HG03196 (cell line): Measurements from ENCODE around the gene NSFL1C.
"Not testable (repeated sequence)": the region's sequence is repeated elsewhere in the genome, so short reads cannot be mapped to it uniquely, and the experiment has no call there.

Experiments used
- ATAC-seq: cut with Tn5 transposase; IDR thresholded peaks from one replicate; pipeline ENCODE4 v1.9.1; 2021; ENCODE audit not compliant: unreplicated experiment

The NSFL1C gene

DNA sequence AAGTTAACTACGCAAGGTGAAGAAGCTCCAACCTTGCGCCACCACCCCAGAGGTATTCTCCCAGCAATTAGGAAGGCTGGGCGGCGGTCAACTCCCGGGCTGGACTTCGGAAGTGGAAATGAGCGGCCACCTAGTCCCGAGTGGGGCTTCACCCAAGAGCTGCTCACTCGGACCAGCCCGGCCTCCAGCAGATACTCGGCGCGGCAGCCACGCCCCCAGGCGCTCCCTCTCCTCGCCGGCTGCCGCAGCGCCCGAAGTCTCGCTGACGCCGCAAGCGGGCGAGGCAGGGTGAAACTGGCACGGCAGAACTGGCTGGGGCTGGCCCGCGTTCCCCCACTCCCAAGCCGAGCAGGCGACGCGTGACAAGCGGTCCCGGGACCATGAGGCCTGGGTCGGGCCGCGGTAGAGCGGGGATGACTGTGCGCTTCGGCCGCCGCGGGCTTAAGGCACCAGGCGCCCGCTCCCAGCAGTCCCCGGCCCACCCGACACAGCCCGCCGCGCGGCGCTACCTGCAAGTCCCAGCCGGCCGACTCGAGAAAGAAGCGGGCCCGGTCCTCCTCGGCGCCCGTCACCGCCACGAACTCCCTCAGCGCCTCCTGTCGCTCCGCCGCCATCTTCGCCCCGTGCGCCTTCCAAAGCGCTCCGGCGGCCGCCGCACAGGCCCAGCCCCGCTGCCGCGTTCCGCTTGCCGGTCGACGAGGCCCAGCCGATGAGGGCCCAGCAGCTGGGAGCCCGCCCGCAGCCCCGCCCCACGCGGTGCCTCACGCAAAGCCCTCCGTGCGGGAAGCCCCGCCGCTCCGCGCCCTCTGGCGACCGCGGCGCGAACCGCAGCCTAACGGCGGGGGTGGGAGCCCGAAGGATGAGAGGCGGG is at the start of gene NSFL1C:
Gene NSFL1C, minus strand, starts transcription at position 639 of the 871 bp plus-strand sequence. Its CDS starts 25 bp downstream, at position 614.
- peak; percentile 79 for ATAC-seq

DNA sequence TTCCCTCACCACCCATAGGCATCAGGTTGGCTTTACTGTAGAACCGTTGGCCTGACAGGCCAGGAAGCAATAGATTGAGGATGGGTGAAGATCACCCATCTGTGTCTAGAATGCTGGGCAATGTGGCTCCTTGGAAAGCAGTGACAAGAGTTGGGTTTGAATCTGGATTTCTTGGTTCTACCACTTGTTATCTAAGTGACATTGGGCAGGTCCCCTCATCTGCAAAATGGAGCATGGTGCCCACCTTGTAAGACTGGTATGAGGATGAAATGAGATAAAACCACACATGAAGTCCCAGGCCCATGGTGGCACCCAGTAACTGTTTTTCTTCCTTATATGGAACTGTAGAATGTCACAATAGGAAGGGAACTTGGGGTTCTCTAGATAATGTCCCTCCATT is 47.2 kb upstream of the NSFL1C start:
- ATAC-seq, result no peak

DNA sequence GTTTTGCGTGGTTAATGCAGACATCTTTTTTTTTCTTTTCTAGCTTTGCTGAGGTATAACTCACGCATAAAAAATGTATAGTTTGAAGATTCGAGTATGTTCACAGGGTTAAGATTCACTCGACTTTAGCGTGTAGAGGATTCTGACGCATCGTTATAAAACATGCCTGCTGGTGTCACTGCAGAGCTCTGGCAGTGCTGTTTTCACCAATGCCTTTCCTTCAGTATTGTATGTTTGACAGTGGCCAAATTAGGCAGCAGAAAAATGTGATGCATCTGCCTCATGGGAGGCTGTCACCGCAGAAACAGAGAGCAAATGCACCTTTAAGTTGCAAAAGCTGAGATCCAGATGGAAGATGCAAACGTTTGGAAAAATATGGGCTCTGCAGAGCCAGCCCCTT is 42.6 kb upstream of the NSFL1C start:
- ATAC-seq, result no peak

DNA sequence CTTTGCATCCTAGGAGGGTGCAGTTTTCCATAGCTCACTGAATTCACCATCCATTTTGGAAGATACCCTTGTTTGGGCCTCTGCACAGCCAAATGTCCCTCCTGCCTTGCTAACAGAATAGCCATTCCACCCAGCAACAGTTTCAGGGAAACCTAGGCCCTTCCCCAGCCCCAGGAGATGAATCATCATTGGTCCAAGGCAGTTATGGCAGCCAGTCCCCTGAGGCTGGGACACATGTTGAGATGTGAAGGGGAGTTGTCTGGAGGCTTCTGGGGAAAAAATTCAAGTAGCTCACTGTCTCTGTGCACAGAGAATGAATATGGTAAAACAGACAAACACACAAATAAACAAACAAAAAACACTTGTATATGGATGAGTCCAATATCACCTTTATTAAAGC is 41.9 kb upstream of the NSFL1C start:
- no peak for ATAC-seq

DNA sequence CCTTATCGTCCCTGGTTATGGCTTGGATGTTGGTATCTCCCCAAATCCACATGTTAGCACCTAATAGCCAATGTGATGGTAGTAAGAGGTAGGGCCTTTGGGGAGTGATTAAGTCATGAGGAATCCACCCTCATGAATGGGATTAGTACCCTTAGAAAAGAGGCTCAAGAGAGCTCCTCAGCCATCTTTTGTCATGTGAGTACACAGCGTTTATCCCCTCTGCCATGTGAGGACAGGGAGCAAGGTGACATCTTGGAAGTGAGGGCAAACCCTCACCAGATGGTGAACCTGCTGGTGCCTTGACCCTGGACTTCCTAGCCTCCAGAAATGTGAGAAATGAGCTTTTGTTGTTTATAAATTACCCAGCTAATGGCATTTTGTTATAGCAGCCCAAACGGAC is 40.6 kb upstream of the NSFL1C start:
- ATAC-seq, result no peak

DNA sequence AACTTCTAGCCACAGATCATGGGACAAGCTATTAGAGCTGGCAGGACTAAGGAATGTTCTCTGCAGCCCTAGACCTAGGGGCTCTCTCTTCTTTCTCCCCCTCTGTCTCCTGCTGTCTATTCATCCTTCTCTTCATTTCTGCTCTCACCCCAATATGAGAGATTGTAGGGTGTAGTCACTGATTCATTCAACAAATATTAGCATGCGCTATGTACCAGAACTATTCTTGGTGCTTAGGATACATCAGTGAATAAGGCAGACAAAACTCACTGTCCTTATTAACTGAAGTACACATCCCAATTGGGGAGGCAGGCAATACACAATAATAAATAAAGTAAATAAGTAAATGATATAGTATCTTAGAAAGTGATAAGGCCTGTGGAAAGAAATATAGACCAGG is 39.2 kb upstream of the NSFL1C start:
- no peak for ATAC-seq

DNA sequence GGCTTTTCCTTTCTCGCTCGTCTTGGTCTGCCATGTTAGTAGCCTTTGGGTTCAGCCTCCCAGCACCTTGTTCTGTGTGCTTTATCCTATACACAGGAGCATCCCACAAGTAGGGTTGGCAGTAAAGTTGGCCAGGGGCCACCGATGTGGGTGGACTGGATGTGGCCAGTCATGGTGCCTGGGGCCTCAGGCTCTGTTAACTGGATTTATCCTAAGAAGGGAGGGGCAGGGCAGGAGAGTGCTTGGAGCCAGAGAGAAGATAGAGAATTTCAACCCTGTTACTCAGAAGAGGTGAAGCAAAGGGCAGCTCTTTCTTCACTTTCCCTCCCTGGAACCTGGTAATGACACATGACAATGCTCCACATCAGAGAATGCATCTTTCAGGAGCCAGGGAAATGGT is 38.7 kb upstream of the NSFL1C start:
- no peak for ATAC-seq

DNA sequence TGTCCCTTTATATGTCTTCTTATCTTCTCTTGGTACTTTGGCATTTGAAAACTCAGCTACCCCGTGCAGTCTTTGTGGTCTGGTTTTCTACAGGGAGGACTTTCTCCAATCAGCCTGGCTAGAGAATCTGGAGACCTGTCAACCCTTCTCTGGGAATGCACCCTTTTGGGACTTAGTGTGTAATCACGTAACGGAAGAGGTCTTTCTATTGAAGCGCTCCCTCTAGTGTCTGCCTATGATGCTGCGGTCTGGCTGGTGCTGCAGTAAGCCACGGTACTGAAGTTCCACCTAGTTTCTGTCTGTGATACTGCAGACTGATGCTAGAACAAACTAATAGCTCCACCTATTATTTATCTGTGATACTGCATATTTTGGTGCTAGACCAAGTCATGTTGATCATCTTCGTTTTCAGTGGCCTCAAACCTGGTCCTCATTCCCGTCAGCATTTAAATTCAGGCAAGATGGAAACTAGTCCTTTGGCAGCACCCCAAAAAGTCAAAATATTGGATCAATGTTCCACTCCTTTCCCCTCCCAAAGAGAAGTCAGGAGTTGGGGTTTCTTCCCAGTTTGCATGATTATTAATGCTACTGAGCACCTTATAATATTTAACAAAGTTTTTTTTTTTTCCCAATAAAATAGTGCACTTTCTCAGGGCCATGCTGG is 37.0 kb upstream of the NSFL1C start:
- ATAC-seq, result peak; percentile 91

DNA sequence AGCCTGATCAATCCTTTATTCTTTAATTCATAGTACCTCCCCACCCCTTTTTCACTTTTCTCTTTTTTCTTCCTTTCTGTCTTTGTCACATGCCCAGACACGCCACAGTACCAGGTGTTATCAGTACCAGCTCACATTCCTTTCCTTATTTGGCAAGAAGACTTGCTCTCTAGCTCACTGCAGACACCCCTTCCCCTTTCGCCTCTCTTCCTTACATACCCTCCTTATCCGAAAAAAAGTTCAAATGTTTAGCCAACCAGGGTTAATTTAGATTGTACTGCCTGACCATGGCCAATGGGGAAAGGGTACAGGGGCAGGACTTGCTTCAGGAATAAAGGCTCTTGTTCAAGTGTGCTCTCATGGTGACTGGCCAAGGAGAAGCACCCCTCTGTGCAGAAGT is 33.8 kb upstream of the NSFL1C start:
- no peak for ATAC-seq

DNA sequence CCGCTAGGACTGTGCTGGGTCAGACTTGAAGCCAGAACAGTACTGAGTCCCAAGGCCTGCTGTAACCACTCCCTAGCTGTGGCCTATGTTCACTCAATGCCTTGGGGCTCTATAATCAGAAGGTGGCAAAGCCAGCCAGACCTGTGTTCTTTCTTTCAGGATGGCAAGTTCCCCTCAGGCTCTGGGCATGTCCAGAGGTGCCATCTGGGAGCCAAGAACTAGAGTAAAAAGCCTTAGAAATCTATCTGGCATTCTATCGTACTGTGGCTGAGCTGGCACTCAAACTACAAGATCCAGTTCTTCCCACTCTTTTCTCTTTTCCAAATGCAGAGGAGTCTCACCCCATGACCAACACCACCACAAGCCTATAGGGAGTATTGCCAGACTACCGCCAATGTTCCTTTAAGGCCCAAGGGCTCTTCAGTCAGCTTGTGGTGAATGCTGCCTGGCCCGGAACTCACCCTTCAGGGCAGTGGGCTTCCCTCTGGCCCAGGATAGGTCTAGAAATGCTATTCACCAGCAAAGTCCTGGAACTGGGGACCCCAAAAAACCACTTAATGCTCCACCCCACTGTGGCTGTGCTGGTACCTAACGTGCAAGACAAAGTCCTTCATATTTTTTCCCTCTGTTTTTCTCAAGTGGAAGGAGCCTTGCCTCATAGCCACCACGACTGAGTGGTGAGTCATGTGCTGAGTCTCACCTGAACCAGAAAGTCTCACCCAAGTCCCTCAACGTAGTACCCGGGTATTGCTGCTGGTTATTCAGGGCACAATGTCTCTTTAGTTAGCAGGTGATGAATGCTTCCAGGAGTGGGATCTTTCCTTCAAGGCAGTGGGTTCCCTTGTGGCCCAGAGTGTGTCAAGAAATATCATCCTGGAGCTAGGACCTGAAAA is 33.1 kb upstream of the NSFL1C start:
- ATAC-seq, result no peak

DNA sequence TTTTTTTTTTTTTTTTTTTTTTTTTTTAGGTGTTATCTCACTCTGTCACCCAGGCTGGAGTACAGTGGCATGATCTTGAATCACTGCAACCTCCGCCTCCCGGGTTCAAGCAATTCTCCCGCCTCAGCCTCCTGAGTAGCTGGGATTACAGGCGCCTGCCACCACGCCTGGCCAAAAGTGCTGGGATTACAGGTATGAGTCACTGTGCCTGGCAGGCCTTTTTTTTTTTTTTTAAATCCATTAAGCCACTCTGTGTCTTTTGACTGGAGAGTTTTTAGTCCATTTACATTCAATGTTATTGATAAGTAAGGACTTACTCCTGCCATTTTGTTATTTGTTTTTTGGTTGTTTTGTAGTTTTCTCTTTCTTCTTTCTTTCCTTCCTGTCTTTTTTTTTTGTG is 30.7 kb upstream of the NSFL1C start:
- not testable (repeated sequence) for ATAC-seq

DNA sequence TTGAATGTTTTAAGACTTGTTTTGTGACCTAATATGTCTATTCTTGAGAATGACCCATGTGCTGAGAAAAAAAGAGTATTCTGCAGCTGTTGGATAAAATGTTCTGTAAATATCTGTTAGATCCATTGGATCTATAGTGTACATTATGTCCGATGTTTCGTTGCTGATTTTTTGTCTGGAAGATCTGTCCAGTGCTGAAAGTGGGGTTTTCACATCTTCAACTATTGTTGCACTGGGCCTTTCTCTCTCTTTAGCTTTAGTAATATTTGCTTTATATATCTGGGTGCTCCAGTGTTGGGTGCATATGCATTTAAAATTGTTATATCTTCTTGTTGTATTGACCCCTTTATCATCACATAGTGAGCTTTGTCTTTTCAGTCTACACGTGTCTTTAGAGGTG is 30.3 kb upstream of the NSFL1C start:
- no peak for ATAC-seq

DNA sequence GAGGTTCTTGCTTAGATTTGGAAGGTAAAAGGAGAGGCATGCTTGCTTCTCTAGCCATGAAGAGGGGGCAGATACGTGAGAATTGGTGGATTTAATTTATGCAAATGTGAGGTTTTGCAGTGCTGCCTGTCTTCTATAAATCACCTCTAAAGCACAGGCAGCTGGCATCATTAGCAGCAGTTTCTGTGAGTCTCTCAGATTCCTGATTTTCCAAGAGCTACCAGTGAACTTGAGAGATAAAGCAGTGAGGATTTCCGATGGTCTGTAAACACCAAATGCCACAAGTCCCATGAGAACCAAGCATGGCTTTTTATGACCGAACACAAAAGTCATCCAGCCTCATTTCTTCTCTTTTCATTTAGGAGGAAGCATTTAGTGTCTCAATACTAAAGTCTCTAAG is 27.8 kb upstream of the NSFL1C start:
- ATAC-seq, result no peak

DNA sequence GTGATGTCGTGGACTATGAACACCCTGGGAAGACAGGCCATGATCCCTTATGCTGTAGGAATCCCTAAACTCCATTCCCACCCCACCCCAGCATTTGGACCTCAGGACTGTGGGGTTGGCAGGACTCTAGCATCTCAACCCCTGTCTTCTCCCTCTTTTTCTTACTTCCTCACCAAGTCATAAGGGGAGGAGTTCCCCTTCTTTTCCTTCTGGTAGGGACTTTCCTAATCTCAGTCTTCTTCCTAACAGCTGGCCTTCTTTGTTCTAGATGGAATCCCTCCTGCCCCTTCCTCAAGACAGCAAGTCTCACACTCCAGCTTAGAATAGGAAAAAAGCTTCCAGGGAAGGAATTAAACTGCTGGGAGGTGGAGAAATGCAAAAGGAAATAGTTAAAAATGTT is 26.9 kb upstream of the NSFL1C start:
- no peak for ATAC-seq

DNA sequence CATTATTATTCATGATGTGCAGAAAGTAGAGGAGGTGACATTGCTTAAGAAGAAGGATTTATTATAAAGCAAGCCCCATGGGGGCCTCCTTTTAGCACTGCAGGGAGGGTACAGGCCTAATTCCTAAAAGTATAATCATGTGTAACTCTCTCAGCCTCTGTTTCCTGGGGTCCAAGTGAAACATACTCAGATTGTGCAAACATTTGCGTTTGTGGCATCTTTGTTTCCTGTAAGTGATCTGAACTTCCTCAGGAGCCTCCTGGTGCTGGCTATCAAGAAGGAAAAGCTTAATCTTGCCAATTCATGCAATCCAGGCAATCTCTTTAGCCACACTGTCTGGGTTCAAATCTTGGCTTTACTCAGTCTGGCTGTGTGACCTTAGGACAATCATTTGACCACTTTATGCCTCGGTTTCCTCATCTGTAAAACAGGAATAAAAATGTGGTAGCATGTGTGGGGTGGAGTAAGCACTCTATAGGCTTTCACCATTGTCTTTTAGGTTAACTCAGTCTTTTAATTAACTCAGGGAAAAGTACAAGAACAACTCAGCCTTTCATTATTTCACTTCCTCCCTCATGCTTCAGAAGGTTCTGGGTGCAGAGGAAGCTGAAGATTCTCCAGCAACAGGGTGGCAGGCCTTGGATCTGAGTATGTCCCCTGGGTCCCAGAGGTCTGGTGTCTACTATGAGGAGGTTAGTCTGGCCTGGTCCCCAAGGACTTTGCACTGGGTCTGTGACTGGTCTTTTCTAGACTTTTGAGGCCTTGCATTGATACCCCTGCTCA is 25.4 kb upstream of the NSFL1C start:
- no peak for ATAC-seq

DNA sequence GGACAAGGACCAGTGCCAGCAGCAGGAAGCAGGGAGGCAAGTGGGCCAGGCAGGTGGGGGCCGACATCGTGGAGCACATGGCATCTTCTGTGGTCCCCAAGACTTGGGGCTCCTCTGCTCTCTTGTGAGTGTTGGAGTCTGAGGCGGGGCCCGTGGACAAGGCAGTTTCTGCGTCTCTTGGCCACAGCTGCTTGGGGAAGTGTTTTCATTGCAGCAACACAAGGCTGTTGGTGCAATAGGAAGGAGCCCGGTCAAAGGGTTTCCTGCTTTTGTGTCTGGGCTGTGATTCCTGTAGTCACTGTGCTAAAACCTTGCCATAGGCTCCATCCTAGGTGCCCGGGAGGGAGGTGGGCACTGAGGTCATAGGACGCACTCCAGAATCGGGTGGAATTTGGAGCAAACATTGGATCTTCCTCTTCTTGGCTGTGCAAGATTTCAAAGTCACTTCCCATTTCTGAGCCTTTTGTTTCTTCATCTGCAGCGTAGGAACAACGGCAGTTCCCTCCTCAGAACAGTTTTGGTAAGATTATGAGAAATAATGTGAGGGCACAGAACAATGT is 24.7 kb upstream of the NSFL1C start, which contains the start of gene SIRPB2:
Gene SIRPB2, minus strand, starts transcription at position 140 of the 560 bp plus-strand sequence. Its CDS starts 61 bp downstream, at position 79.
- ATAC-seq, result no peak

DNA sequence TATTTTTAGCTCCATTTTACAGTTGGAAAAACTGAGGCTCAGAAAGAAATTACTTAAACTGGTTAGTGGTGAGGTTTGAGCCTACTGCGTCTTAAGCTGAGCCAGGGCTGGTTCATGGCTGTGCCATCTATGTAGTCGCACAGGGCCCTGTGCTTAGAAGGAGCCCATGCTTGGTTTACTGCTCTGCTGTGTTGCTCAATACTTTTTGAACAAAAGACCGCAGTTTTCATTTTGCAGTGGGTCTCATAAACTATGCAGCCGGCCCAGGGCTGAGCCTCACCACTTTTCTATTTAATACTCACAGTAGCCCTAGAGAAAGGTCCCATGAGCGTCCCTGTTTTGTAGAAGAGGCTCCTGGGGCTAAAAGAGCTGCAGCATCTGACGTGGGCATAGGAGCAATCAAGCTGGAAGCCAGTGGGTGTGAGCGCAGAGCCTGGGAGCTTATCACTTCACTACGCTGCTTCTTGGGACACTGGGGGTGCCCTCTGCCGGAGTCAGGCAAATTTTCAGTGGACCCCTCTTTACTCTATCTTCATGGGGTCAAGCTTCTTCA is 24.1 kb upstream of the NSFL1C start:
- no peak for ATAC-seq

DNA sequence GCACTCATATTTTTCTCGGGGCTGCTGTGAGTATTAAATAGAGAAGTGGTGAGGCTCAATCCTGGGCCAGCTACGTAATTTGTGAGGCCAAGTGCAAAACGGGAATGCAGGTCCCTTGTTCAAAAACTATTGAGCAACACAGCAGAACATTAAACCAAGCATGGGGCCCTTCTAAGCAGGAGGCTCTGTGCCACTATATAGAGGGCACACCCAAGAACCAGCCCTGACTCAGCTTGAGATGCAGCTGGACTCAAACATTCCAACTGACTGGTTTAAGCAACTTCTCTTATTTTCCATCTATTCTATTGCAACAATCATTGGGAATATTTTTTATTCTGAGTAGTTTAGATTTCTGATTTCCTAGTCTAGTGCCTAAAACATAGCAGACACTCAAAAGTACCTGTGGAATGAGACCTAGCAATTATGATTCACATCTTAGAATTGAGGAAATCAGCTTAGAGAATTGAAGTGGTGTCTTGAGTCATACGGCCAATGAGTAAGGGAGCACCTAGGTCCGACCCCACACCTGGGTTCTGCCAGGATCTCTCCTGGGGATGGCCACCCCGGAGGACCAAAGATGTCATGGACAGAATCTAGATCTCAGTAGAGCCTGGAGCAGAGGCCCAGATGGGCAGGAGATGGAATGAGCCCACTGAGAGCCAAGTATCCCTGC is 23.3 kb upstream of the NSFL1C start:
- ATAC-seq, result no peak

DNA sequence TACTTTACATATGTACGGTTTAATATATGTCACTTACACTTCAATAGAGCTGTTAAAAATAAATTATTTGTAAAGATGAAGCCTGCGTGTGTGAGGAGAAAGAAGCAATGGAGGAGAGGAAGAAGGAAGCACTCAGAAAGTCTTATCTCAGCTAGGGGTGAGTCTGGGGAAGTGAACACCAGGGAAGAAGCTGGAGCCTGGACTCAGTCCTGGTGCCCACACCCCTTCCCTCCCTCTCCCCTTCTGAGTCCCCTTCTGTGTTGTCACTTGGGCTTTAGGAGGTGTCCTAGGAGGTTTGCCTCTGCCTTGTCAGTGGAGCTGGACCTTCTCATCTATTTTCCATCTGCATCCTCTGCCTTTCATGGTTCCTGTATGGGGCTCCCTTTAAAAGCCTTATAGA is 22.7 kb upstream of the NSFL1C start:
- no peak for ATAC-seq
